ENCODE results near the gene TMUB2. TPM values are rescaled to one million over a fixed set of nuclear protein-coding genes. Genes with fewer than 3 reads are reported as not detected.

TMUB2 gene
- total and polyA plus RNA-seq, 2 donors from 2014 or later = 37.7 to 39.2 TPM

GRCh38 chr17:44177640-44178039 is 9.1 kb upstream of the TMUB2 start:
- Histone ChIP-seq H3K27me3 (ENCODE audit: control insufficient read depth, insufficient read depth, low read length) (no peaks in the 10 kb centered on the region), H3K9ac (ENCODE audit: low read length in 3 of 3) (no peak overlapping the region), H3K9me3 (ENCODE audit: control insufficient read depth in 2 of 3, insufficient read depth in 1 of 3, low read length in 3 of 3) (no peaks in the 10 kb centered on the region), H3K27ac (ENCODE audit: low read depth in 2 of 2, low read length in 2 of 2) (no peak overlapping the region), H3K36me3 (ENCODE audit: control insufficient read depth in 2 of 3, insufficient read depth in 3 of 3, low read length in 3 of 3) (peaks cover 0 to 9% (median 6%) of the 10 kb centered on the region in 3 donors), H3K4me3 (ENCODE audit: low read length in 3 of 3) (no peak overlapping the region), H3K4me1 (ENCODE audit: control insufficient read depth in 2 of 3, insufficient read depth in 2 of 3, low read depth in 1 of 3, low read length in 3 of 3) (peaks cover 0 to 9% (median 0%) of the 10 kb centered on the region in 3 donors)
- FAIRE-seq = no peak
- no peak for DNase-seq
- no peak for TF ChIP-seq CTCF (IDR thresholded peaks at IDR 0.05; ENCODE audit: borderline replicate concordance, extremely low read depth, insufficient read depth)
- intact Hi-C loops (cut with DNase I) = no loop called here

GRCh38 chr17:44178133-44178532 is 8.6 kb upstream of the TMUB2 start:
- no peak overlapping the region for H3K27ac ChIP-seq (ENCODE audit: low read depth in 2 of 2, low read length in 2 of 2)
- FAIRE-seq (no peak), DNase-seq (no peak)
- no peaks in the 10 kb centered on the region for H3K9me3 ChIP-seq (ENCODE audit: control insufficient read depth in 2 of 3, insufficient read depth in 1 of 3, low read length in 3 of 3)
- H3K36me3 ChIP-seq (ENCODE audit: control insufficient read depth in 2 of 3, insufficient read depth in 3 of 3, low read length in 3 of 3) = peaks cover 0 to 9% (median 6%) of the 10 kb centered on the region in 3 donors
- intact Hi-C loops (cut with DNase I) = no loop called here
- H3K9ac ChIP-seq (ENCODE audit: low read length in 3 of 3) = no peak overlapping the region
- TF ChIP-seq CTCF (IDR thresholded peaks at IDR 0.05; ENCODE audit: borderline replicate concordance, extremely low read depth, insufficient read depth) = no peak
- H3K4me1 ChIP-seq (ENCODE audit: control insufficient read depth in 2 of 3, insufficient read depth in 2 of 3, low read depth in 1 of 3, low read length in 3 of 3) = peaks cover 0 to 9% (median 0%) of the 10 kb centered on the region in 3 donors
- no peak overlapping the region for H3K4me3 ChIP-seq (ENCODE audit: low read length in 3 of 3)
- no peaks in the 10 kb centered on the region for H3K27me3 ChIP-seq (ENCODE audit: control insufficient read depth, insufficient read depth, low read length)

- intact Hi-C loops (cut with DNase I) = no loop called here
- Histone ChIP-seq H3K4me1 (ENCODE audit: control insufficient read depth in 2 of 3, insufficient read depth in 2 of 3, low read depth in 1 of 3, low read length in 3 of 3) (peaks cover 3 to 13% (median 6%) of the 10 kb centered on the region in 3 donors), H3K9ac (ENCODE audit: low read length in 3 of 3) (no peak overlapping the region), H3K27ac (ENCODE audit: low read depth in 2 of 2, low read length in 2 of 2) (no peak overlapping the region), H3K36me3 (ENCODE audit: control insufficient read depth in 2 of 3, insufficient read depth in 3 of 3, low read length in 3 of 3) (peaks cover 0 to 9% (median 6%) of the 10 kb centered on the region in 3 donors), H3K27me3 (ENCODE audit: control insufficient read depth, insufficient read depth, low read length) (no peaks in the 10 kb centered on the region), H3K9me3 (ENCODE audit: control insufficient read depth in 2 of 3, insufficient read depth in 1 of 3, low read length in 3 of 3) (no peaks in the 10 kb centered on the region), H3K4me3 (ENCODE audit: low read length in 3 of 3) (no peak overlapping the region)
- no peak for TF ChIP-seq CTCF (IDR thresholded peaks at IDR 0.05; ENCODE audit: borderline replicate concordance, extremely low read depth, insufficient read depth)
- DNase-seq (no peak), FAIRE-seq (no peak)
Observed at GRCh38 chr17:44183024-44183423, 3.7 kb upstream of the TMUB2 start.

All from kidney (tissue), 14 donors.